OCI-LY1 (cell line): Measurements from ENCODE around the gene PSPN.

Experiments
- CTCF ChIP-seq: fragments of 200-600 bp; sonication (generic), shearing (Covaris generic); IDR thresholded peaks from 2 replicates; pipeline ENCODE4 v1.5.1; 2017; ENCODE audit warnings: mild to moderate bottlenecking, antibody characterized with exemption, low read length, moderate library complexity, mixed read lengths
- EZH2 ChIP-seq: fragments of 200-600 bp; sonication (generic), shearing (Covaris generic); IDR thresholded peaks from 2 replicates; pipeline ENCODE4 v1.8.0; 2017; ENCODE audit warnings: borderline replicate concordance, mixed run types, mild to moderate bottlenecking, antibody characterized with exemption, low read length, moderate library complexity, mixed read lengths

DNA sequence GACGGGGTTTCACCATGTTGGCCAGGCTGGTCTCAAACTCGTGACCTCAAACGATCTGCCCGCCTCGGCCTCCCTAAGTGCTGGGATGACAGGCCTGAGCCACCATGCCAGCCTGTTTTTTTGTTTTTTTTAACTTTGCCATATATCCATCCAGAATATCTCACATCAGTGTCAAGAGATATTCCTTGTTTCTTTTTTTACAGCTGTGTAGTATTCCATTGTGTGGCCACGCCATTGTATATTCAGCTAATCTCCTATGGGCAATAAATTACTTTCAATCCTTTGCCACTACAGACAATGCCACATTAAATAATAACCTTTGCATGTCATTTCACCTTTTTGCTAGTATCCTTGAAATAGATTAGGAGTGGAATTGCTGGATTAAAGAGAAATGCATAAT is 33.6 kb upstream of the PSPN start:
- TF ChIP-seq EZH2 (no peak), CTCF (no peak)
